Trophoblast cell (in vitro differentiated cells and primary cell): ENCODE measurements around the gene STON1.
"Not testable (repeated sequence)": the region's sequence is repeated elsewhere in the genome, so short reads cannot be mapped to it uniquely, and the experiment has no call there.

ENCODE experiments used
- DNase-seq, 2 donors: peaks; one replicate each; pipeline ENCODE4 v3.0.0-alpha.2; 2016
- H2AFZ ChIP-seq: 2 replicates; pipeline ENCODE4 v1.6.1; 2013; ENCODE audit warnings: low read length, moderate library complexity, mild to moderate bottlenecking; ENCODE audit not compliant: insufficient read depth, poor library complexity
- H2AK5ac ChIP-seq: 2 replicates; pipeline ENCODE4 v1.6.1; 2013; ENCODE audit warnings: mild to moderate bottlenecking, low read length
- H2BK120ac ChIP-seq: 2 replicates; pipeline ENCODE4 v1.6.1; 2013; ENCODE audit warnings: low read length, mild to moderate bottlenecking, moderate library complexity; ENCODE audit not compliant: insufficient read depth, poor library complexity
- H2BK12ac ChIP-seq: 2 replicates; pipeline ENCODE4 v1.6.1; 2013; ENCODE audit warnings: mild to moderate bottlenecking, low read length, moderate library complexity
- H2BK5ac ChIP-seq: 2 replicates; pipeline ENCODE4 v1.6.1; 2013; ENCODE audit warnings: low read length, low read depth, moderate library complexity, mild to moderate bottlenecking; ENCODE audit not compliant: poor library complexity
- H3K14ac ChIP-seq: 2 replicates; pipeline ENCODE4 v1.6.1; 2013; ENCODE audit warnings: mild to moderate bottlenecking, low read length
- H3K18ac ChIP-seq: 2 replicates; pipeline ENCODE4 v1.6.1; 2013; ENCODE audit warnings: mild to moderate bottlenecking, low read length
- H3K23ac ChIP-seq: 2 replicates; pipeline ENCODE4 v1.6.1; 2013; ENCODE audit warnings: low read length
- H3K27ac ChIP-seq: 2 replicates; pipeline ENCODE4 v1.5.1; 2013; ENCODE audit warnings: low read depth, mild to moderate bottlenecking, inconsistent platforms, low read length, moderate library complexity
- H3K27me3 ChIP-seq: 2 replicates; pipeline ENCODE4 v1.6.1; 2013; ENCODE audit warnings: inconsistent platforms, mild to moderate bottlenecking, low read length, moderate library complexity; ENCODE audit not compliant: insufficient read depth
- H3K36me3 ChIP-seq, 2 experiments: 1 replicate in 1 of 2; 2 replicates in 1 of 2; pipeline ENCODE4 v1.6.1; 2013; ENCODE audit warnings: low read length in 2 of 2, mild to moderate bottlenecking in 2 of 2, moderate library complexity in 1 of 2; ENCODE audit not compliant: insufficient read depth in 2 of 2, control insufficient read depth in 1 of 2
- H3K4ac ChIP-seq: 2 replicates; pipeline ENCODE4 v1.6.1; 2013; ENCODE audit warnings: low read depth, mild to moderate bottlenecking, low read length, moderate library complexity
- H3K4me1 ChIP-seq, 2 experiments: 1 replicate in 1 of 2; 2 replicates in 1 of 2; pipeline ENCODE4 v1.6.1; 2013; ENCODE audit warnings: low read length in 2 of 2, mild to moderate bottlenecking in 2 of 2, moderate library complexity in 1 of 2; ENCODE audit not compliant: insufficient read depth in 2 of 2, control insufficient read depth in 1 of 2
- H3K4me2 ChIP-seq: 2 replicates; pipeline ENCODE4 v1.6.1; 2013; ENCODE audit warnings: inconsistent platforms, mild to moderate bottlenecking, low read length, moderate library complexity
- H3K4me3 ChIP-seq: 2 replicates; pipeline ENCODE4 v1.5.1; 2013; ENCODE audit warnings: mild to moderate bottlenecking, low read depth, low read length, inconsistent platforms
- H3K79me1 ChIP-seq: one replicate; pipeline ENCODE4 v1.6.1; 2013; ENCODE audit warnings: low read length
- H3K79me2 ChIP-seq: 2 replicates; pipeline ENCODE4 v1.6.1; 2013; ENCODE audit warnings: low read length, mild to moderate bottlenecking; ENCODE audit not compliant: control insufficient read depth, insufficient read depth, poor library complexity
- H3K9ac ChIP-seq: 2 replicates; pipeline ENCODE4 v1.6.1; 2013; ENCODE audit warnings: mild to moderate bottlenecking, low read length
- H3K9me3 ChIP-seq: 2 replicates; pipeline ENCODE4 v1.6.1; 2013; ENCODE audit warnings: low read depth, mild to moderate bottlenecking, control low read depth, inconsistent platforms, low read length; ENCODE audit not compliant: insufficient read depth
- H4K12ac ChIP-seq: 2 replicates; pipeline ENCODE4 v1.6.1; 2013; ENCODE audit warnings: low read depth, mild to moderate bottlenecking, low read length, moderate library complexity
- H4K8ac ChIP-seq: 2 replicates; pipeline ENCODE4 v1.6.1; 2013; ENCODE audit warnings: low read depth, mild to moderate bottlenecking, low read length, moderate library complexity
- H4K91ac ChIP-seq: one replicate; pipeline ENCODE4 v1.6.1; 2013; ENCODE audit warnings: low read depth, mild to moderate bottlenecking, low read length, moderate library complexity
- WGBS: extraction: QIAGEN DNeasy Blood & Tissue Kit; methylation state at CpG from one replicate; pipeline ENCODE4 v1.1.7; 2013; ENCODE audit warnings: missing lambda C conversion rate; ENCODE audit not compliant: insufficient read length, insufficient coverage; ENCODE audit errors: extremely low coverage; 5-methylcytosine and 5-hydroxymethylcytosine counted together

Gene STON1

DNA sequence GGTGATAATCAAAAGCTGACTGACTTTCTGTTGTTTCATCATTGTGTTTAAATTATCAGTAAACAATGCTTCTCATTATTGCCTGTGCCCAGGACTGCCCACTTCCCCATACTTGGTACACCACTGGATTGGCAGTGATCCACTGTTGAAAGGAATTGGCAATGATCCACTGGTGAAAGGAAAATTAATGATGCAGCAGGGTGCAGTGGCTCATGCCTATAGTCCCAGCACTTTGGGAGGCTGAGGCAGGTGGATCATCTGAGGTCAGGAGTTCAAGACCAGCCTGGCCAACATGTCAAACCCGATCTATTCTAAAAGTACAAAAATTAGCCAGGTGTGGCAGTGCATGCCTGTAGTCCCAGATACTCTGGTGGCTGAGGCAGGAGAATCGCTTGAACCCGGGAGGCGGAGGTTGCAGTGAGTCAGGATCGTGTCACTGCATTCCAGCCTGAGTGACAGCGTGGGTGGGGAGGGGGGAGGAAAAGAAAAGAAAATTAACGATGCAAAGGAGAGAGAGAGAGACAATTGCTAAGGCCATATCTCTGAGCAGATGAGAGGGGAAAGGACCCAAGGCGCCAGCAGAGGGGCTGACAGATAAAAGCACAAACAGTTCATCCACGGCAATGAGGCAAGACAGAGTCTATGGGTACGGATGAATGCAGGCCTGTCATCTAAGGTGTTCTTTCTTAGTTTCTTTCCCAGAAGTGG lies 77.5 kb downstream of the STON1 start:
- H2AFZ ChIP-seq: no peak overlapping the region
- H4K8ac ChIP-seq: no peak overlapping the region
- H3K79me2 ChIP-seq: no peaks in the 10 kb centered on the region
- H3K27me3 ChIP-seq: no peaks in the 10 kb centered on the region
- no peak overlapping the region for H2BK12ac ChIP-seq
- H3K4me1 ChIP-seq: no peaks in the 10 kb centered on the region
- H3K9ac ChIP-seq: no peak overlapping the region
- no peaks in the 10 kb centered on the region for H3K79me1 ChIP-seq
- no peak overlapping the region for H3K18ac ChIP-seq
- H3K23ac ChIP-seq: no peak overlapping the region
- H3K36me3 ChIP-seq: no peaks in the 10 kb centered on the region
- no peak for DNase-seq
- H3K27ac ChIP-seq: no peak overlapping the region
- no peak overlapping the region for H2AK5ac ChIP-seq
- no peak overlapping the region for H4K12ac ChIP-seq
- H3K4me3 ChIP-seq: no peak overlapping the region
- H2BK120ac ChIP-seq: no peak overlapping the region
- H2BK5ac ChIP-seq: no peak overlapping the region
- no CpG with 5 or more reads among the region's 10 CpGs for WGBS
- H4K91ac ChIP-seq: no peak overlapping the region
- H3K14ac ChIP-seq: no peak overlapping the region
- no peaks in the 10 kb centered on the region for H3K9me3 ChIP-seq
- no peak overlapping the region for H3K4me2 ChIP-seq
- no peak overlapping the region for H3K4ac ChIP-seq

GRCh38 chr2:48613211-48613610 lies 83.3 kb downstream of the STON1 start:
- Histone ChIP-seq H3K27ac (no peak overlapping the region), H4K12ac (no peak overlapping the region), H3K27me3 (no peaks in the 10 kb centered on the region), H4K91ac (no peak overlapping the region), H3K18ac (no peak overlapping the region), H2AK5ac (no peak overlapping the region), H2BK120ac (no peak overlapping the region), H3K9me3 (no peaks in the 10 kb centered on the region), H3K36me3 (no peaks in the 10 kb centered on the region), H2BK12ac (no peak overlapping the region), H3K4me2 (no peak overlapping the region), H2BK5ac (no peak overlapping the region), H4K8ac (no peak overlapping the region), H3K79me1 (no peaks in the 10 kb centered on the region), H2AFZ (no peak overlapping the region), H3K79me2 (no peaks in the 10 kb centered on the region), H3K4ac (no peak overlapping the region), H3K4me3 (no peak overlapping the region), H3K23ac (no peak overlapping the region), H3K14ac (no peak overlapping the region), H3K4me1 (no peaks in the 10 kb centered on the region), H3K9ac (no peak overlapping the region)
- no CpG with 5 or more reads among the region's 2 CpGs for WGBS
- DNase-seq: peak; percentile 61 to 92

GRCh38 chr2:48614581-48614980 lies 84.6 kb downstream of the STON1 start:
- H3K14ac ChIP-seq, H3K4me2 ChIP-seq, H2AFZ ChIP-seq, H2AK5ac ChIP-seq, H4K12ac ChIP-seq, DNase-seq, H2BK5ac ChIP-seq, H3K4me3 ChIP-seq, H4K8ac ChIP-seq, H4K91ac ChIP-seq, H3K9me3 ChIP-seq, H3K27me3 ChIP-seq, H2BK120ac ChIP-seq, H3K18ac ChIP-seq, H3K27ac ChIP-seq, H2BK12ac ChIP-seq, H3K79me2 ChIP-seq, H3K36me3 ChIP-seq, H3K4ac ChIP-seq, H3K23ac ChIP-seq, H3K79me1 ChIP-seq, H3K9ac ChIP-seq, H3K4me1 ChIP-seq: not testable (repeated sequence)
- no CpG with 5 or more reads among the region's 35 CpGs for WGBS

- Histone ChIP-seq H3K79me2 (no peaks in the 10 kb centered on the region), H3K27ac (no peak within 1 kb of the TSS), H2BK120ac (no peak within 1 kb of the TSS), H3K9me3 (no peaks in the 10 kb centered on the region), H3K79me1 (no peaks in the 10 kb centered on the region), H3K9ac (no peak within 1 kb of the TSS), H3K14ac (no peak within 1 kb of the TSS), H3K4ac (no peak within 1 kb of the TSS), H2AK5ac (no peak within 1 kb of the TSS), H3K4me3 (no peak within 1 kb of the TSS), H3K23ac (no peak within 1 kb of the TSS), H3K4me1 (no peaks in the 10 kb centered on the region), H3K18ac (no peak within 1 kb of the TSS), H4K91ac (no peak within 1 kb of the TSS), H3K27me3 (no peaks in the 10 kb centered on the region), H2BK12ac (no peak within 1 kb of the TSS), H4K8ac (no peak within 1 kb of the TSS), H3K4me2 (no peak within 1 kb of the TSS), H3K36me3 (no peaks in the 10 kb centered on the region), H2AFZ (no peak within 1 kb of the TSS), H2BK5ac (no peak within 1 kb of the TSS), H4K12ac (no peak within 1 kb of the TSS)
- DNase-seq: no peak
- WGBS: no CpG with 5 or more reads among the region's 26 CpGs
These were observed 87.7 kb downstream of the STON1 start, which contains the start of gene GTF2A1L for GRCh38 chr2:48617618-48618017. GTF2A1L (plus strand) TSS chr2:48617856; CDS start chr2:48617875, 19 bp downstream.
